Measurements from ENCODE around the gene LINGO1.

LINGO1 gene

DNA sequence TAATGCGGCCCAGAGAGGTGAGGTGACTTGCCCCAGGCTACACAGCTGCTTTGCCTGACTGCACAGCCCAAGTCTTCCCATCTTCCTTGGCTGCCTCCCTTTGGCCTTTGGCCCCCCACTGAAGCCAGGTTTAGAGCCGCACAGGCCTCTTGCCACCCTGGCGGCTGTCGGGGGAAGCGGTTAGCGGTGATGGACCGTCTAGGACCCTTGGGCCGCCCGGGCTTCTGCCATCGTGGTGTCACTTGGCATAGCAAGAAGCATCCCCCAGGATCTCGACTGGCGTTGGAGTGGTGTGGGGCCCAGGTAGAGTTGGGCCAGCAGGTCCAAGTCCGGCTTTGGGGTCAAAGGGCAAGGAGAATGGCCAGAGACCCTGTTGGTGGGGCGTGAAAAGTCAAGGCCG, 61.0 kb downstream of the LINGO1 start:
- WGBS (ENCODE audit: insufficient coverage, insufficient read length): no CpG with 5 or more reads among the region's 15 CpGs
- H3K4me1 ChIP-seq (ENCODE audit: control insufficient read depth, insufficient read depth, low read length): peaks cover 7% of the 10 kb centered on the region
- H3K27ac ChIP-seq (ENCODE audit: low read length): no peak overlapping the region
- no peak overlapping the region for H3K4me3 ChIP-seq (ENCODE audit: low read length)
- H3K36me3 ChIP-seq (ENCODE audit: control insufficient read depth, insufficient read depth, low read length): no peaks in the 10 kb centered on the region
- DNase-seq (ENCODE audit: low read depth, low spot score): no peak
- no peaks in the 10 kb centered on the region for H3K9me3 ChIP-seq (ENCODE audit: control insufficient read depth, insufficient read depth, low read length)
- no peaks in the 10 kb centered on the region for H3K27me3 ChIP-seq (ENCODE audit: control insufficient read depth, insufficient read depth, low read length)

DNA sequence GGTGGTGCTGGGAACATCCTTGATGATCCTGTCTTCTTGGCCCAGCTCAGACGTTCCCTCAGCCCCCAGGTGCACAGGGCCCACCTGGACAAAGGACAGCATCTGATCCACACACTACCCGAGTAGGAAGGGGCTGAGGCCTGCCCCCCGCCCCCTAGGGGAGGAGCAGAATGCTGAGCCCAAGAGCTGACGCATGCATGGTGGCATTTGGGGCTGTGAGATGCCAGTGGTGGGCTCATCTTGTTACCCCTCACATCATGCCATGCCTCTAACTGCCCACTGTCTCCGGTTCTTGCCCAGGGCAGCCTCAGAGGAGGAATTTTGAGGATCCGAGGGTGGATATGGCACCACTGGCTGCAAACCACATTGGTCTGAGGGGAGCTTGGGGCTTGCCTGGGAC, 61.5 kb downstream of the LINGO1 start:
- no peak overlapping the region for H3K4me3 ChIP-seq (ENCODE audit: low read length)
- no peak overlapping the region for H3K27ac ChIP-seq (ENCODE audit: low read length)
- DNase-seq (ENCODE audit: low read depth, low spot score): no peak
- no peaks in the 10 kb centered on the region for H3K9me3 ChIP-seq (ENCODE audit: control insufficient read depth, insufficient read depth, low read length)
- peaks cover 7% of the 10 kb centered on the region for H3K4me1 ChIP-seq (ENCODE audit: control insufficient read depth, insufficient read depth, low read length)
- WGBS (ENCODE audit: insufficient coverage, insufficient read length): no CpG with 5 or more reads among the region's 6 CpGs
- H3K27me3 ChIP-seq (ENCODE audit: control insufficient read depth, insufficient read depth, low read length): no peaks in the 10 kb centered on the region
- H3K36me3 ChIP-seq (ENCODE audit: control insufficient read depth, insufficient read depth, low read length): no peaks in the 10 kb centered on the region

DNA sequence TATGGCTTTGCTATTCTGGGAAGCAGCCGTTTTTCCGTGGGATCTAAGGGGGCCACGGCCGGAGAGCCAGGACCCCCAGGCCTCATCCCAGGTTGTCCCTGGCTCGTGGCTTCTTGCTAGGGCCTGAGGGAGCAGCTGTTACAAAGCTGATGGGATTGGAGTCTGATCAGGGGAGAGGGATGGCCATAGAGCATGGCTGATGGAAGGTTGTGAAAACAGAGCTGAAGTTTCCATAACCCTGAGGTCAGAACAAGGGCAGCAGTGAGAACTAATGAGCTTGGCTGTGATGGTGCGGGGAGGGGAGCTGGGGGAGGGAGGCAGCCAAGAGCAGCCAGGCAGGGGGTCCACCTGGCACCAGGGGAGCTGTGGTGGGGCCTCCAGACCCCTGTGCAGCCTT, 63.0 kb downstream of the LINGO1 start:
- DNase-seq (ENCODE audit: low read depth, low spot score): no peak
- WGBS (ENCODE audit: insufficient coverage, insufficient read length): no CpG with 5 or more reads among the region's 6 CpGs
- peaks cover 7% of the 10 kb centered on the region for H3K4me1 ChIP-seq (ENCODE audit: control insufficient read depth, insufficient read depth, low read length)

DNA sequence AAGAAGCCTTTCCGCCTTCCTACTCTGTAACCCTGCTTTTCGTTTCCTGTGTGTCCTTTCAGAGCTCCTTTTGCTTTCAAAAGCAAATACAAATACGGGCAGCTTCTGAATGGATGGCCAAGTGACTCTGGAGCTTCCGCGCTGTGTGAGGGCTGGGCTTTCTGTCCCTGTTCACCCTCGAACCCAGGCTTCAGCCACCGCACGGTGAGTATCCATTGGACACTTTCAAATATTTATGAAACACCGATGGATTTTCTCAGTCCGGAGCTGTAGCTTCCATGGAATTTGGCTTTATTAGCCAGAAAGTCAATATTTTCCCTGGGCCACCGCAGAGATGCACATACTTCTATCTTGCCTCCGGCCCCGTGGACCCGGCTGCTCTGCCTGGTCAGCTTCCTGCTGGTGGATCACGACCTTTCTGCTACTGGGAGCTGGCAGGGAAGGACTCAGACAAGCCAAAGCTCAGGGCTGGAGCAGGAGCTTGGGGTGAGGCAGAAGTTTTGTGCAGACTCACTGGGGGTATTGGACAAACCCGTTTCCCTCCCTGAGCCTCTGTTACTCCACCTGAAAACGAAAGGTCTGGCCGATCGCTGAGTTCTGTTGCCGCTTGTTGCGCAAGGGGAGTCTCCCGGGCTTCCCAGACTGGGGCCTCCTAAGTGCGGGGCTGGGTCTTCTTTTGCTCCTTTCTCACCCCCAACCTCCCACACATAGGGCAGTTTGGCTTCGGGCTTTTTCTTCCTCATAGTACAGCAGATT, 63.6 kb downstream of the LINGO1 start:
- Histone ChIP-seq H3K4me3 (ENCODE audit: low read length) (no peak overlapping the region), H3K36me3 (ENCODE audit: control insufficient read depth, insufficient read depth, low read length) (no peaks in the 10 kb centered on the region), H3K27ac (ENCODE audit: low read length) (no peak overlapping the region), H3K9me3 (ENCODE audit: control insufficient read depth, insufficient read depth, low read length) (no peaks in the 10 kb centered on the region), H3K4me1 (ENCODE audit: control insufficient read depth, insufficient read depth, low read length) (peaks cover 7% of the 10 kb centered on the region), H3K27me3 (ENCODE audit: control insufficient read depth, insufficient read depth, low read length) (no peaks in the 10 kb centered on the region)
- no CpG with 5 or more reads among the region's 24 CpGs for WGBS (ENCODE audit: insufficient coverage, insufficient read length)
- no peak for DNase-seq (ENCODE audit: low read depth, low spot score)

More for the DNA sequence above, 63.0 kb downstream of the LINGO1 start:
- Histone ChIP-seq H3K9me3 (ENCODE audit: control insufficient read depth, insufficient read depth, low read length) (no peaks in the 10 kb centered on the region), H3K27ac (ENCODE audit: low read length) (no peak overlapping the region), H3K36me3 (ENCODE audit: control insufficient read depth, insufficient read depth, low read length) (no peaks in the 10 kb centered on the region), H3K4me3 (ENCODE audit: low read length) (no peak overlapping the region), H3K27me3 (ENCODE audit: control insufficient read depth, insufficient read depth, low read length) (no peaks in the 10 kb centered on the region)

DNA sequence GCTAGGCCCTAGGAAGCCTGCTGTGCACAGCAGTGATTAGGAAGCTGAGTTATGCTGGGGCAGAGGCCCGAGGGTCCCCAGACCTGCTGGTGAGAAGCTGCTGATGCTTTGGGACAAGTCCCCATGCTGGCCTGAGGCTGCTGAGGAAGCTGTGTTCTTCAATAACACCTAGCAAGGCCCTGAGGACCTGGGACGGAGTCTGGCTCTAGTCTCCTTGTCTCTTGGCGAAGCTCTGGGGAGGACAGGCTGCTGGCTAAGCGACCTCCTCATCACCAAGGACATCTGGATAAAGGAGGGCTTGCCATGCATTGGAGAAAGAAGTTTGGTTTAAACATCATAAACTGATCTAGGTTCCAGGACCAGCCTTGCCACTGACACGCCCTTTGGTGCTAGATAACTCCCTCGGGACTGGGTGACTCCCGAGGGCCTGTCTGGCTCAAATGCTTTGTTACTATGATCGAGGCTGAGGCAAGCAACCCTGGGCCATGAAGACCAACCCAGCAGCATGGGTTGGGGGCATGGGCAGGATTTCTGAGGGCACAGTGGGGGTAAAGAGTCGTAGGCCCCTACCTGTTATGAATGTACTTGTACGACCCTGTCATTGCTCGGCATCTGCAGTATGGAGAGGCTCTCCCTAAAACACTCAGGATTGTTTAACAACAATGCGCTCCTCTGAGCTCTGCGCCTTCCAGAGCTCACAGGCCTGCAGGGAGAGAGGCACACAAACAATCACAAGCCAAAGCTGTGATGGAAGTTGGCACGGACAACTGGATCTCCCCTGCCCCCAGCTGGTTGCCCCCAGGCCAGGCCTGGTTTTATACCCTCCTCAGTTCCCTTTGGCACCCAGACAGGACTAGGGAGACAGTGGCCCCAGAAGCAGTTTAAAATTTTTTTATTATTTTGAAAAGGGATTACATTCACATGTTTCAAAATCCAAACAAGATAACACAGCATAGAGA, 64.4 kb downstream of the LINGO1 start:
- WGBS (ENCODE audit: insufficient coverage, insufficient read length): no CpG with 5 or more reads among the region's 14 CpGs
- H3K4me1 ChIP-seq (ENCODE audit: control insufficient read depth, insufficient read depth, low read length): peaks cover 7% of the 10 kb centered on the region
- H3K36me3 ChIP-seq (ENCODE audit: control insufficient read depth, insufficient read depth, low read length): no peaks in the 10 kb centered on the region
- no peak overlapping the region for H3K27ac ChIP-seq (ENCODE audit: low read length)
- no peaks in the 10 kb centered on the region for H3K9me3 ChIP-seq (ENCODE audit: control insufficient read depth, insufficient read depth, low read length)
- no peaks in the 10 kb centered on the region for H3K27me3 ChIP-seq (ENCODE audit: control insufficient read depth, insufficient read depth, low read length)
- H3K4me3 ChIP-seq (ENCODE audit: low read length): no peak overlapping the region
- no peak for DNase-seq (ENCODE audit: low read depth, low spot score)

DNA sequence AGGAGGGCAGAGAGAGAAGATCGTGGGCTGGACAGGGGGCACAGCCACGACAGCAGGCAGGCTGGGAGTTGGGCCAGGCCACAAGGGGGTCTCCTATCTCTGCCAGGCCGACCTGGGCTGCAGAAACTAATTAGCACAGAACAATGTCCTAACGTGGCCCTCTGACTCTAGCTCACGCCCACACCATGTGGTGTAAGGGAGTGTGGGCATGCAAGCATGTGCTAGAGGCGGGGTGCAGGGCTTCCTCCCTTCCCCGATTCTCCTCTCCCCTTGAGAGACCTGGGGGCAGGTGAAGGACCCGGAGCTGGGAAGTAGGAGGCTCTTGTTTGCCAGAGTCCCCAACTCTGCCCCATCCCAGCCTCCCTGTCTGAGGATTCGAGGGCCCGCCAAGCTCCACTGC, 65.5 kb downstream of the LINGO1 start:
- Histone ChIP-seq H3K4me1 (ENCODE audit: control insufficient read depth, insufficient read depth, low read length) (peaks cover 7% of the 10 kb centered on the region), H3K4me3 (ENCODE audit: low read length) (no peak overlapping the region), H3K36me3 (ENCODE audit: control insufficient read depth, insufficient read depth, low read length) (no peaks in the 10 kb centered on the region), H3K27me3 (ENCODE audit: control insufficient read depth, insufficient read depth, low read length) (no peaks in the 10 kb centered on the region), H3K27ac (ENCODE audit: low read length) (no peak overlapping the region), H3K9me3 (ENCODE audit: control insufficient read depth, insufficient read depth, low read length) (no peaks in the 10 kb centered on the region)
- DNase-seq (ENCODE audit: low read depth, low spot score): no peak
- WGBS (ENCODE audit: insufficient coverage, insufficient read length): no CpG with 5 or more reads among the region's 10 CpGs

DNA sequence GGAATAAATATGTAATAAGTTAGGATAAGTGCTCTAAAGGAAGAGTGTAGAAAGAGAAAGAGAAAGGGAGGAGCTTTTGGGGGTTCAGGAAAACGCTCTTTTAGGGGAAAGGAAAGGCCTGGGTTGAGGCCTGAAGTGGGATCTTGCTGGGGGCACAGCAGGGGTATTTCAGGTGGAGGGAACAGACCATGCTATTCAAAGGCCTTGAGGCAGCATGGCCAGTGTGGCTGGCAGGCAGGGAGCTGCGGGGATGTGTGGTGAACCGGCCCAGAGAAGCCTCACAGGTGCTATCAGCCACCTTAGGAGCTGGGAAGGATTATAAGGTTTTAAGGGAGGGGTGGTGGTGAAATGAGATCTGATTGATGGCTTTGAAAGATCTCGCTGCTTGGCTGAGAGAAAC, 66.6 kb downstream of the LINGO1 start:
- no CpG with 5 or more reads among the region's 4 CpGs for WGBS (ENCODE audit: insufficient coverage, insufficient read length)
- no peak overlapping the region for H3K4me3 ChIP-seq (ENCODE audit: low read length)
- no peak overlapping the region for H3K27ac ChIP-seq (ENCODE audit: low read length)
- H3K4me1 ChIP-seq (ENCODE audit: control insufficient read depth, insufficient read depth, low read length): peaks cover 7% of the 10 kb centered on the region
- no peaks in the 10 kb centered on the region for H3K36me3 ChIP-seq (ENCODE audit: control insufficient read depth, insufficient read depth, low read length)
- no peaks in the 10 kb centered on the region for H3K9me3 ChIP-seq (ENCODE audit: control insufficient read depth, insufficient read depth, low read length)
- no peak for DNase-seq (ENCODE audit: low read depth, low spot score)
- H3K27me3 ChIP-seq (ENCODE audit: control insufficient read depth, insufficient read depth, low read length): no peaks in the 10 kb centered on the region

DNA sequence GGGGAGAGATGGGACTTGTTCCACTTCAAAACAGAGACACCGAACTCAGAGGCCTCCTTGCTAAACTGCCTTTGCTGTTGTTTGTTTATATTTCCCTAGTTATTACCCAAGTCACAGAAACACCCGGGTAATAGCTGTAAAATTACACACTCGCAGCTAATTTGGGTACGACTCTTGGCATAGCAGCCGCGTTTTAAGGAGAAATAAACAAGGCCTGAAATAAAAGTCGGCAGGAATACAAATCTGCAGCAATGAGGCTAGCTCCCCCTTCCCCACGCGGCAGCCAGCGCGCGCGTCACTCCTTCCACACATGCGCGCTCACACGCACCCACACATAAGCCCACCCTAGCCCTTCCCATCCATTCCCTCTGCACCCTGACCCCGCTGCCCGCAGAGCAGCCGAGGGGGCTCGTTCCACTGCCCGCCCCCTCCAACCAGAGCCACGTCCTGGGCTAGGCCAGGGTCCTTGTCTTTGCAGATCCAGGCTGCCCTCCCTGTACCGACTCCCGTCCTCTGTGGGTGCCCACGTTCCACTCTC, 67.3 kb downstream of the LINGO1 start:
- H3K4me3 ChIP-seq (ENCODE audit: low read length): no peak overlapping the region

DNA sequence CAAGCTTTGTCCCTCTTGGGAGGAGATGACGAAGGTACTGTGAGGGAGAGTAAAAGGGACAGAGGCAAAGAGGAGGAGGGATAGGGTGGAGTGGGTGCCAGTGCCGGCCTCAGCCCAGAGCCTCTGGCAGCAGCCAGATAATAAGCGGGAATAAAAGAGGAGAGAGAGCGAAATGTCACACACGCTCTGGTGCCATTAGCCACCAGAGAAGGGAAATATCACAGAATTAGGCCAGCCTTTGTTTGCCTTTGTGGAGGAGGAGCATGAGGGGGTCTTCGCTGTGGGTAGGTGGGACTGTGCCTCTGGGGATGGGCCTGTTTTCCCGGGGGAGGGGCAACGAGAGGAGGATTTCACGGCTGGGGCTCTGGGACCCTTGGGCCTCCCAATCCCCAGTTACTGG, 67.8 kb downstream of the LINGO1 start:
- Histone ChIP-seq H3K36me3 (ENCODE audit: control insufficient read depth, insufficient read depth, low read length) (no peaks in the 10 kb centered on the region), H3K4me3 (ENCODE audit: low read length) (no peak overlapping the region), H3K4me1 (ENCODE audit: control insufficient read depth, insufficient read depth, low read length) (peaks cover 7% of the 10 kb centered on the region), H3K27me3 (ENCODE audit: control insufficient read depth, insufficient read depth, low read length) (no peaks in the 10 kb centered on the region), H3K9me3 (ENCODE audit: control insufficient read depth, insufficient read depth, low read length) (no peaks in the 10 kb centered on the region), H3K27ac (ENCODE audit: low read length) (no peak overlapping the region)
- DNase-seq (ENCODE audit: low read depth, low spot score): no peak
- no CpG with 5 or more reads among the region's 9 CpGs for WGBS (ENCODE audit: insufficient coverage, insufficient read length)

More for the DNA sequence above, 67.3 kb downstream of the LINGO1 start:
- Histone ChIP-seq H3K36me3 (ENCODE audit: control insufficient read depth, insufficient read depth, low read length) (no peaks in the 10 kb centered on the region), H3K27me3 (ENCODE audit: control insufficient read depth, insufficient read depth, low read length) (no peaks in the 10 kb centered on the region), H3K27ac (ENCODE audit: low read length) (no peak overlapping the region), H3K9me3 (ENCODE audit: control insufficient read depth, insufficient read depth, low read length) (no peaks in the 10 kb centered on the region), H3K4me1 (ENCODE audit: control insufficient read depth, insufficient read depth, low read length) (peaks cover 7% of the 10 kb centered on the region)
- WGBS (ENCODE audit: insufficient coverage, insufficient read length): no CpG with 5 or more reads among the region's 25 CpGs
- DNase-seq (ENCODE audit: low read depth, low spot score): no peak

DNA sequence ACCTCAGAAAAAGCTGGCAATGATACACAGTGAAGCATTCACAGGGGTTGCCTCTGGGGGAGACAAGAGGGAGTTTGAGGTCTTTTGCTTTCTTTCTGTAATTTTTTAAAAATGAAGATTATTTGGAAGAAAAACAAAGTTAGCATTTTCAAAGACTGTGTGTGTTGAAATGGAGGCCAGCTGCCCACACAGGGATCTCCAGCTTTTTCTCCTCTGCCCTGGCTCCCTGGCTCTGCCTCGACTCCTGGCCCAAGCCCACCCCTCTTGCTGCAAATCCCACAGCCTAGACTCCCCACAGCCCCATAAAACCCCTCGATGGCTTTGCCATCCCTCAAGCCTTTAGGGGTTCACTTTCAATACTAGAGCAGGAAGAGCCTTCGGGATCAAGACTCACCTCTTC, 68.4 kb downstream of the LINGO1 start:
- Histone ChIP-seq H3K4me1 (ENCODE audit: control insufficient read depth, insufficient read depth, low read length) (peaks cover 4% of the 10 kb centered on the region), H3K36me3 (ENCODE audit: control insufficient read depth, insufficient read depth, low read length) (no peaks in the 10 kb centered on the region), H3K27ac (ENCODE audit: low read length) (no peak overlapping the region), H3K4me3 (ENCODE audit: low read length) (no peak overlapping the region), H3K27me3 (ENCODE audit: control insufficient read depth, insufficient read depth, low read length) (no peaks in the 10 kb centered on the region), H3K9me3 (ENCODE audit: control insufficient read depth, insufficient read depth, low read length) (no peaks in the 10 kb centered on the region)
- DNase-seq (ENCODE audit: low read depth, low spot score): no peak
- WGBS (ENCODE audit: insufficient coverage, insufficient read length): no CpG with 5 or more reads among the region's 3 CpGs

All from iPS DF 6.9 (cell line).